K562 (cell line): ENCODE data around the gene MIDN. TPM values are rescaled to one million over a fixed set of nuclear protein-coding genes. Genes with fewer than 3 reads are reported as not detected.

Source experiments
- BMI1 ChIP-seq: fragments of 150-350 bp; IDR thresholded peaks from 2 replicates; pipeline ENCODE4 v1.6.1; 2014; ENCODE audit warnings: low read length
- CBFA2T2 ChIP-seq: fragments of 450-650 bp; conservative IDR thresholded peaks from 2 replicates; pipeline ENCODE4 v1.6.1; 2017; ENCODE audit warnings: mild to moderate bottlenecking
- DDX20 ChIP-seq: fragments of 450-650 bp; IDR thresholded peaks from 2 replicates; pipeline ENCODE4 v1.6.1; 2016; ENCODE audit warnings: missing genetic modification characterization, low read depth, mild to moderate bottlenecking, missing compliant biosample characterization, moderate library complexity
- GABPA ChIP-seq: fragments of 200-800 bp; sonication (Bioruptor generic); conservative IDR thresholded peaks from 2 replicates; pipeline ENCODE4 v1.6.1; 2016; ENCODE audit warnings: low read depth, missing genetic modification characterization, missing compliant biosample characterization
- MCM7 ChIP-seq, 2 experiments: fragments of 450-650 bp; IDR thresholded peaks; 2 replicates each; pipeline ENCODE4 v1.6.1; 2016 to 2018
- MEIS2 ChIP-seq: fragments of 450-650 bp; IDR thresholded peaks from 2 replicates; pipeline ENCODE4 v1.6.1; 2014; ENCODE audit warnings: mild to moderate bottlenecking; ENCODE audit not compliant: partially characterized antibody
- NCOA6 ChIP-seq: fragments of 450-650 bp; IDR thresholded peaks from 2 replicates; pipeline ENCODE4 v1.6.1; 2017; ENCODE audit warnings: mild to moderate bottlenecking
- NEUROD1 ChIP-seq: fragments of 150-350 bp; IDR thresholded peaks from 2 replicates; pipeline ENCODE4 v1.6.1; 2014; ENCODE audit warnings: borderline replicate concordance, low read length, low read depth; ENCODE audit not compliant: partially characterized antibody
- NRF1 ChIP-seq, 2 experiments: fragments of 450-650 bp; IDR thresholded peaks in 1 of 2; conservative IDR thresholded peaks in 1 of 2; 2 replicates each; pipeline ENCODE4 v1.6.1; 2014; ENCODE audit warnings: mild to moderate bottlenecking in 2 of 2
- RB1 ChIP-seq: fragments of 450-650 bp; IDR thresholded peaks from 2 replicates; pipeline ENCODE4 v1.6.1; 2017; ENCODE audit warnings: low read depth, mild to moderate bottlenecking
- SIX5 ChIP-seq, 2 experiments: IDR thresholded peaks; 2 replicates each; pipeline ENCODE4 v1.6.1; 2011; ENCODE audit warnings: low read length in 2 of 2, borderline replicate concordance in 1 of 2, low read depth in 1 of 2, mild to moderate bottlenecking in 1 of 2, moderate library complexity in 1 of 2; ENCODE audit not compliant: insufficient read depth in 1 of 2
- SMARCA4 ChIP-seq: fragments of 450-650 bp; IDR thresholded peaks from 2 replicates; pipeline ENCODE4 v1.6.1; 2016
- TCF7L2 ChIP-seq: fragments of 150-350 bp; IDR thresholded peaks from 2 replicates; pipeline ENCODE4 v1.6.1; 2016; ENCODE audit warnings: low read depth, mild to moderate bottlenecking, low read length, moderate library complexity
- TSC22D4 ChIP-seq: fragments of 450-650 bp; IDR thresholded peaks from 2 replicates; pipeline ENCODE4 v1.6.1; 2016; ENCODE audit warnings: missing genetic modification characterization, missing biosample characterization, control low read depth
- ZNF12 ChIP-seq: sonication (generic); formaldehyde crosslinking; IDR thresholded peaks from 2 replicates; pipeline ENCODE4 v1.4.0; 2020; ENCODE audit warnings: mild to moderate bottlenecking, missing genetic modification reagents
- ZNF124 ChIP-seq: sonication (generic); formaldehyde crosslinking; IDR thresholded peaks from 2 replicates; pipeline ENCODE4 v1.8.1; 2022; ENCODE audit warnings: missing genetic modification reagents
- ZNF263 ChIP-seq: sonication (generic); formaldehyde crosslinking; IDR thresholded peaks from 2 replicates; pipeline ENCODE4 v1.8.0; 2022; ENCODE audit warnings: mild to moderate bottlenecking, missing genetic modification reagents, borderline replicate concordance
- ZNF282 ChIP-seq: sonication (generic); formaldehyde crosslinking; IDR thresholded peaks from 2 replicates; pipeline ENCODE4 v1.8.1; 2023; ENCODE audit warnings: missing genetic modification reagents
- ZNF354B ChIP-seq: fragments of 250-450 bp; sonication (Bioruptor Pico); IDR thresholded peaks from 2 replicates; pipeline ENCODE4 v1.4.0; 2020
- ZNF76 ChIP-seq: fragments of 250-450 bp; sonication (Bioruptor Pico); IDR thresholded peaks from 2 replicates; pipeline ENCODE4 v1.4.0; 2020; ENCODE audit warnings: mild to moderate bottlenecking, moderate library complexity, borderline replicate concordance
- polyA plus RNA-seq, 8 experiments: library from polyadenylated mRNA; depleted of rRNA in 4 of 8; stranded (reverse) in 5 of 8; unstranded in 3 of 8; fragments of >200 nt; fragmentation: Nextera tagmentation in 2 of 8; fragmentation: Illumina TruSeq in 1 of 8; extraction: Ambion mirVana in 2 of 8; extraction: Trizol in 1 of 8; gene quantifications; 2 replicates each; pipeline versions ENCODE4 v1.2.1 to v1.2.3, GENCODE V29; 2011 to 2014; ENCODE audit warnings: inconsistent platforms in 1 of 8, missing spikeins in 1 of 8
- total RNA-seq, 7 experiments: library from RNA; depleted of rRNA in 6 of 7; stranded (reverse); fragments of >200 nt in 6 of 7; fragmentation: Illumina TruSeq in 2 of 7; extraction: Trizol in 2 of 7; gene quantifications; 2 replicates each; pipeline versions ENCODE4 v1.2.1 to v1.2.3, GENCODE V29; 2011 to 2021; ENCODE audit warnings: low replicate concordance in 1 of 7
- TF ChIP-seq, protein P1 (sequence below), 2 experiments: IDR thresholded peaks in 1 of 2; conservative IDR thresholded peaks in 1 of 2; 2 replicates each; pipeline ENCODE4 v1.6.1; 2016; ENCODE audit warnings: low read depth in 2 of 2, mild to moderate bottlenecking in 1 of 2, missing compliant biosample characterization in 1 of 2, missing genetic modification characterization in 1 of 2, moderate library complexity in 1 of 2
- TF ChIP-seq, protein P2 (sequence below): IDR thresholded peaks from 2 replicates; pipeline ENCODE4 v1.6.1; 2014; ENCODE audit warnings: antibody characterized with exemption
- TF ChIP-seq, protein P3 (sequence below): sonication (generic); formaldehyde crosslinking; IDR thresholded peaks from 2 replicates; pipeline ENCODE4 v1.8.0; 2022; ENCODE audit warnings: missing genetic modification reagents, mild to moderate bottlenecking, moderate library complexity, borderline replicate concordance
- TF ChIP-seq, protein P4 (sequence below): sonication (generic); formaldehyde crosslinking; IDR thresholded peaks from 2 replicates; pipeline ENCODE4 v1.8.1; 2023; ENCODE audit warnings: mild to moderate bottlenecking, missing genetic modification reagents

MIDN gene
- total and polyA plus RNA-seq, 9 of the 15 experiments (the other 6 are each of a cell fraction or from before 2014, with no cell fraction given): 0.17 to 120 (median 10.1) TPM

DNA sequence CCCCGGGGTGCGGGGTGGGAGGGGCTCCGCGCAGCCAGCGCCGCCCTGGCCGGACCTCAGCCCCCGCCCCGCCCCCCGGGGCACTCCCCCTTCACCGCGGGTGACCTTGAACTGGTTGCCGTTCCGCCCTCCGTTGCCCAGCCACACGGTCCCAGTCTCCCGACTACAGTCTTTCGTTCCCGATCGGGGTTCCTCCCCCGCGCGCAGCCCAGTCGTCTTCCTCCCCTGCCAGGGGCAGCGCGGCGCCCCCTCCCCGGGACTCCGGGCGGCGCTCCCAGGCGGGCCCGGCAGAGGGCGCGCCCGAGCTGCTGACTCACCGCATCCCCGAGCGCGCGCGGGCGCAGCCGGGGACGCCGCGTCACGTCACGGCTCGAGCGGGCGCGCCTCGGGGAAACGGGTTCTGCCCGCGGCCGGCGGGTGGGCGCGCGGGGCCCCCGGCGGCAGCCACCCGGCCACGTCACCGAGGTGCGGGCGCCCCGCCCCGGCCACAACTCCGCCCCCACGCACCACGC, 459 bp downstream of the MIDN start (continued):
- TF ChIP-seq, protein P1, sequence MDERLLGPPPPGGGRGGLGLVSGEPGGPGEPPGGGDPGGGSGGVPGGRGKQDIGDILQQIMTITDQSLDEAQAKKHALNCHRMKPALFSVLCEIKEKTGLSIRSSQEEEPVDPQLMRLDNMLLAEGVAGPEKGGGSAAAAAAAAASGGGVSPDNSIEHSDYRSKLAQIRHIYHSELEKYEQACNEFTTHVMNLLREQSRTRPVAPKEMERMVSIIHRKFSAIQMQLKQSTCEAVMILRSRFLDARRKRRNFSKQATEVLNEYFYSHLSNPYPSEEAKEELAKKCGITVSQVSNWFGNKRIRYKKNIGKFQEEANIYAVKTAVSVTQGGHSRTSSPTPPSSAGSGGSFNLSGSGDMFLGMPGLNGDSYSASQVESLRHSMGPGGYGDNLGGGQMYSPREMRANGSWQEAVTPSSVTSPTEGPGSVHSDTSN (CRISPR knock-in tag; IDR thresholded peaks at IDR 0.05; ENCODE audit: low read depth): no peak
- TF ChIP-seq, protein P1 (tag; conservative IDR thresholded peaks at IDR 0.05; ENCODE audit: low read depth): no peak
- TF ChIP-seq GABPA (tag): no peak
- TF ChIP-seq ZNF12 (CRISPR knock-in tag): no peak
- TF ChIP-seq TSC22D4 (tag): no peak
- TF ChIP-seq ZNF76: no peak
- no peak for TF ChIP-seq CBFA2T2
- TF ChIP-seq NEUROD1: no peak
- no peak for TF ChIP-seq SIX5 (IDR thresholded peaks at IDR 0.05; ENCODE audit: borderline replicate concordance in 1 of 2, insufficient read depth in 1 of 2, low read depth in 1 of 2, low read length in 2 of 2)
- TF ChIP-seq, protein P2, sequence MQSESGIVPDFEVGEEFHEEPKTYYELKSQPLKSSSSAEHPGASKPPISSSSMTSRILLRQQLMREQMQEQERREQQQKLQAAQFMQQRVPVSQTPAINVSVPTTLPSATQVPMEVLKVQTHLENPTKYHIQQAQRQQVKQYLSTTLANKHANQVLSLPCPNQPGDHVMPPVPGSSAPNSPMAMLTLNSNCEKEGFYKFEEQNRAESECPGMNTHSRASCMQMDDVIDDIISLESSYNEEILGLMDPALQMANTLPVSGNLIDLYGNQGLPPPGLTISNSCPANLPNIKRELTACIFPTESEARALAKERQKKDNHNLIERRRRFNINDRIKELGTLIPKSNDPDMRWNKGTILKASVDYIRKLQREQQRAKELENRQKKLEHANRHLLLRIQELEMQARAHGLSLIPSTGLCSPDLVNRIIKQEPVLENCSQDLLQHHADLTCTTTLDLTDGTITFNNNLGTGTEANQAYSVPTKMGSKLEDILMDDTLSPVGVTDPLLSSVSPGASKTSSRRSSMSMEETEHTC: no peak
- TF ChIP-seq ZNF124: no peak
- no peak for TF ChIP-seq TCF7L2
- TF ChIP-seq DDX20 (tag): no peak
- no peak for TF ChIP-seq ZNF263 (CRISPR knock-in tag)
- TF ChIP-seq ZNF282 (CRISPR knock-in tag): no peak
- no peak for TF ChIP-seq ZNF354B (CRISPR knock-in tag)
- no peak for TF ChIP-seq MEIS2
- no peak for TF ChIP-seq NCOA6
- TF ChIP-seq, protein P3, sequence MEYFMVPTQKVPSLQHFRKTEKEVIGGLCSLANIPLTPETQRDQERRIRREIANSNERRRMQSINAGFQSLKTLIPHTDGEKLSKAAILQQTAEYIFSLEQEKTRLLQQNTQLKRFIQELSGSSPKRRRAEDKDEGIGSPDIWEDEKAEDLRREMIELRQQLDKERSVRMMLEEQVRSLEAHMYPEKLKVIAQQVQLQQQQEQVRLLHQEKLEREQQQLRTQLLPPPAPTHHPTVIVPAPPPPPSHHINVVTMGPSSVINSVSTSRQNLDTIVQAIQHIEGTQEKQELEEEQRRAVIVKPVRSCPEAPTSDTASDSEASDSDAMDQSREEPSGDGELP (CRISPR knock-in tag): no peak; the same call in 1 of the 2 replicates
- TF ChIP-seq, protein P4, sequence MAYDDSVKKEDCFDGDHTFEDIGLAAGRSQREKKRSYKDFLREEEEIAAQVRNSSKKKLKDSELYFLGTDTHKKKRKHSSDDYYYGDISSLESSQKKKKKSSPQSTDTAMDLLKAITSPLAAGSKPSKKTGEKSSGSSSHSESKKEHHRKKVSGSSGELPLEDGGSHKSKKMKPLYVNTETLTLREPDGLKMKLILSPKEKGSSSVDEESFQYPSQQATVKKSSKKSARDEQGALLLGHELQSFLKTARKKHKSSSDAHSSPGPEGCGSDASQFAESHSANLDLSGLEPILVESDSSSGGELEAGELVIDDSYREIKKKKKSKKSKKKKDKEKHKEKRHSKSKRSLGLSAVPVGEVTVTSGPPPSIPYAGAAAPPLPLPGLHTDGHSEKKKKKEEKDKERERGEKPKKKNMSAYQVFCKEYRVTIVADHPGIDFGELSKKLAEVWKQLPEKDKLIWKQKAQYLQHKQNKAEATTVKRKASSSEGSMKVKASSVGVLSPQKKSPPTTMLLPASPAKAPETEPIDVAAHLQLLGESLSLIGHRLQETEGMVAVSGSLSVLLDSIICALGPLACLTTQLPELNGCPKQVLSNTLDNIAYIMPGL: 0 out of 2 replicates have a peak, but pooled peaks have one; percentile 88
- TF ChIP-seq NRF1 (conservative IDR thresholded peaks at IDR 0.05 in 1 of 2, IDR thresholded peaks at IDR 0.05 in 1 of 2): peak; percentile 50 to 65; a peak in 2 of 4 replicates
- TF ChIP-seq SMARCA4: no peak
- peak; percentile 90 for TF ChIP-seq RB1
- TF ChIP-seq MCM7 (IDR thresholded peaks at IDR 0.05): no peak
- TF ChIP-seq BMI1: no peak
